ENCODE results near the gene GRIP2. TPM values are rescaled to one million over a fixed set of nuclear protein-coding genes. Genes with fewer than 3 reads are reported as not detected.

GRIP2 gene
- total RNA-seq, 1 donor from 2014 or later: not detected

DNA sequence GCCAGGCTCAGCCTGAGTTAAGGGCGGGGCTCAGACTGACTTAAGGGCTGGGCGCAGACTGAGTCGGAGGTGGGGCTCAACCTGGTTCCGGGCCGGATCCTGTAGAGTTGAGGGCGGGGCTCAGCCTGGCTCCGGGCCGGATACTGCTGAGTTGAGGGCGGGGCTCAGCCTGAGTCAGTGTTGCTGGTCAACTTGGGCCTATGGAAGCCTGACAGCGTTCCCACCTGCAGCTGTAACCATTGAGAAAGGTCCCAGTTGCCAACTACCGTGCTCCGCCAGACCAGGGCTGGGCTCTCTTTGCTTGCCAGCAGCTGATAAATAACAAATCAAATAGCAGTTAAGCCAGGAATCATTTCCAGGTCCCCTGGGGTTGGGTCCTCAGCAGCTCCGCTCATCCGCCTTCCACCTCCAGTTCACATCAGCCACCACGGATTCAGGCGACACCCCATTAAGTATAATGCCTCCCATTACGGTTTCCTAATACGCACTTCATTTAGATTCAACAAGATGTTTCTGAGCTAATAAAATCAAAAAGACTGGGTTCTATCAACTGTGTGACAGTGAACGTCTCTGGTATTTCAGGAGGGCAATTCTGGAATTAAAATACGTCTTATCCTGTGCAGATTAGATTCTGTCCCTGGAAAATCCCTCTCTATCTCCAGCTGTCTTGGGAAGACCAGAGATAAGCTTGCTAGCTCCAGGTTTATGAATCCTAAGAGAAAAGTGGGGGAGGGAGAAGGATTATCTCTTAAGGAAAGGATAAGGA lies 7.3 kb downstream of the GRIP2 start:
- Mint-ChIP-seq H3K4me3 (no peak overlapping the region), H3K27me3 (ENCODE audit: insufficient read depth) (peaks cover 2% of the 10 kb centered on the region), H3K4me1 (ENCODE audit: low read depth) (no peaks in the 10 kb centered on the region), H3K9me3 (no peaks in the 10 kb centered on the region), H3K36me3 (ENCODE audit: low read depth) (no peaks in the 10 kb centered on the region), H3K27ac (no peak overlapping the region)
- DNase-seq (ENCODE audit: low spot score): no peak
- intact Hi-C loops (cut with micrococcal nuclease): no loop called here

DNA sequence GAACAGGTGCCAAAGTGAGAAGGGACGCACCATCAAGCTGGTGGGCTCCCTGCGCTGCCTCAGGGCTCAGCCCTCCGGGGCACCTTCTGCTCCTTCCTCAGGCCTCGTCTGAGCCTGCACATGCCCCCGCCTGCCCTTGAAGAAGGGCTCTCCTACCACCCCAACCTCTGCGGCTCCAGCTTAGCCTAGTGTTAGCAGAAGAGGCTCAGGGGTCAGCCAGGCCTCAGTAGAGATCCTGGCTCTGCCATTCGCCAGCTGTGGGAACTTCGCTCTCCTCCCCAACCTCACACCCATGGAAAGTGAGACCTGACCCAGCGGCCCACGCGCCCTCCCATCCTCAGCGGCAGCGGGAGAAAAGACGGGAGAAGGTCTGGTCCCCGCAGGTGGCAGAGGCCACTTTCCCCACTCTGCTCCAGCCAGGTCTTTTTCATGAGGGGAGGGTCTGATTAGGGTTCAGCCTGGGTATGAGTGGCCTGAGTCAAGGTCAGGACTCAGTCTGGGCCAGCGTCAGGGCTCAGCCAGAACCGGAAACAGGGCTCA lies 8.2 kb downstream of the GRIP2 start:
- intact Hi-C loops (cut with micrococcal nuclease): no loop called here

DNA sequence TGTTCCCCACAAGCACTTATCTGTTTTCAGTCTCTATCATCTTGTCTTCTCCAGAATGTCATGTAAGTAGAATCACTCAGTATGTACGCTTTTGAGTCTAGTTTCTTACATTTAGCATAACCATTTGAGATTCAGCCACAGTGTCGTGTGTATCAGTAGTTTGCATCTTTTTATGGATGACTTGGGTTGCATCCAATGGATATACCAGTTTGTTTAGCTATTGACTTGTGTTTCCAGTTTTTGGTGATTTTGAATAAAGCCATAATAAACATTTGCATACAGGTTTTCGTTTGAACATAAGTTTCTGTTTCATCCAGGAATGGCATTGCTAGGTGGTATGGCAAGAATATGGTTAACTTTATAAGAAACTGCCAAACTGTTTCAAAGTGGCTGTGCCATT lies 12.1 kb downstream of the GRIP2 start:
- Mint-ChIP-seq H3K4me1 (ENCODE audit: low read depth) (no peaks in the 10 kb centered on the region), H3K27me3 (ENCODE audit: insufficient read depth) (peaks cover 12% of the 10 kb centered on the region), H3K27ac (no peak overlapping the region), H3K4me3 (no peak overlapping the region), H3K36me3 (ENCODE audit: low read depth) (no peaks in the 10 kb centered on the region), H3K9me3 (no peaks in the 10 kb centered on the region)
- intact Hi-C loops (cut with micrococcal nuclease): no loop called here
- no peak for DNase-seq (ENCODE audit: low spot score)

More for the DNA sequence above, 8.2 kb downstream of the GRIP2 start:
- no peak for DNase-seq (ENCODE audit: low spot score)
- no peaks in the 10 kb centered on the region for H3K4me1 Mint-ChIP-seq (ENCODE audit: low read depth)
- no peak overlapping the region for H3K4me3 Mint-ChIP-seq
- H3K36me3 Mint-ChIP-seq (ENCODE audit: low read depth): no peaks in the 10 kb centered on the region
- H3K27ac Mint-ChIP-seq: no peak overlapping the region
- H3K9me3 Mint-ChIP-seq: no peaks in the 10 kb centered on the region
- H3K27me3 Mint-ChIP-seq (ENCODE audit: insufficient read depth): peaks cover 8% of the 10 kb centered on the region

DNA sequence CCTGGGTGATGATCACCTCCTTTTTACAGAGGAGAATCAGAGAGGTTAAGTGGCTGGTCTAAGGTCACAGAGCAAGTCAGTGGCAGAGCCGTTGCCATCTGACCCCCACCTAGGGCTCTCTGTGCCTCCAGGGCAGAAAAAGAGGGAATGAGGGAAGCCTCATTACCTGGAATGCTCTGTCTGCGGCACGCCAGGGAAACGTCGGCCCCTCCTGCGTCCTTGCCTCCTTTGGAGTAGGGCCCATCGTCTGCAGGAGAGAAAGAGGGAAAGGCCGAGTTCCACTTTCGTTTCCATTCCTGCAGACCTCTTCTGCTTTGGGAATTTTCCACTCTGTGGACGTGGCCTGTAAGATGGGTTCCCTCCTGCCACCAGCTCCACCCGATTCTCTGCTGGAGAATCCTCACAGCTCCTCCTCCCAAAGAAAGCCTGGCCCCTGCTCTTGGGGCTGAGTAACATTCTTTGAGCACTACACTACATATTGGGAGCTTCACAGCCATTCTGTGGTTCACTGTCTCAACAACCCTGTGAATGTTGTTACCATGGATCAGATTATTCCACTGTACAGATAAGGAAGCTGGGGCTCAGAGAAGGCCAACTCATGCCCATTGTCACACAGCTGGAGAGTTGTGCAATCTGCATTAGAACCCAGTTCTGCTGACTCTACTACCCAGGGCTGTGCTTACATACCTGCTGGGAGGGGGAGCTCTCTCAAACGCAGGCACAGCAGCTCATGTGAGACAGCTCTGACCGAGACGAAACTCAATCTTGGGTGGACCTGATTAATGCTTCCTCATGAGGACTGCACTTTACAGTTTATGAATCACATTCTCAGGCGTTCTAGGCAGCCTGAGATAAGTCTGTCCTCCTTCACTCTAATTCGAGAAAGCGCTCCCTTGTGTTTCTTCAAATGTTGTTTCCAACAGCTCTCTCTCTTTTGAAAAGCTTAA lies 14.2 kb downstream of the GRIP2 start:
- H3K4me3 Mint-ChIP-seq: no peak overlapping the region
- H3K36me3 Mint-ChIP-seq (ENCODE audit: low read depth): no peaks in the 10 kb centered on the region
- H3K9me3 Mint-ChIP-seq: no peaks in the 10 kb centered on the region
- DNase-seq (ENCODE audit: low spot score): no peak
- intact Hi-C loops (cut with micrococcal nuclease): no loop called here
- H3K4me1 Mint-ChIP-seq (ENCODE audit: low read depth): no peaks in the 10 kb centered on the region
- H3K27me3 Mint-ChIP-seq (ENCODE audit: insufficient read depth): peaks cover 13% of the 10 kb centered on the region
- no peak overlapping the region for H3K27ac Mint-ChIP-seq

DNA sequence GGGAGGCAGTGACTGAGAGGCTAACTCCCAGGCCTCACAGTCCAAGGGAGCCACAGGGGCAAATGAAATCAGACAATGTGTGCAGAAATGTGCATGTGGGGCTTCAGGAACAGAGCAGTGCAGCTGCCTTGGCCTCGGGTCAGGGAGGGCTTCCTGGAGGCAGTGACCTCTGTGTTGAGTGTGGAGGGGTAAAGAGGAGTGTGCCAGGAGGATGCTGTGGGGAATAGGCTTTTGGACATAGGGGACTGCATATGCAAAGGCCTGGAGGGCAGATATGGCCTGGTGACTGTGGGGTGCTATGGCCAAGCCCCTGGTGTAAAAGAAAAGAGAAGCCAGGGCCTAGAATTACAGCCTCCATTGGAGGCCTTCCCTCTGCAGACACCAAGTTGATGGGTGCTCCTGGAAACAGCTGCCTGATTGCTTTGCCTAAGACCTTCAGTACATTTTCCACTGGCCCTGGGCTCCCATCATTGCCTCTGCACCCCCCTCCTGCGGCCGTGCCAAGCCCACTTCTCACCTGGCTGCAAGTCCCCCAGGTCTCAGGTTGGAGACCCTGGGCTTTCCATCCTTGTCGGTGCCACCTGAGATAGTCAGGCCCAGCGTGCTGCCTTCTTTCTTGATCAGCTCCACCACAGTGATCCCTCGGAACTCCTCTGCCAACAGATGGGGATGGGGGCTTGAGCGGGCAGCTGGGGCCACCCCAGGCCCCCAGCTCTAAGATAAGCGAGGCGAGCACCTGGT lies 15.1 kb downstream of the GRIP2 start:
- Mint-ChIP-seq H3K9me3 (no peaks in the 10 kb centered on the region), H3K36me3 (ENCODE audit: low read depth) (no peaks in the 10 kb centered on the region), H3K4me3 (no peak overlapping the region), H3K27ac (no peak overlapping the region), H3K27me3 (ENCODE audit: insufficient read depth) (peaks cover 15% of the 10 kb centered on the region), H3K4me1 (ENCODE audit: low read depth) (no peaks in the 10 kb centered on the region)
- intact Hi-C loops (cut with micrococcal nuclease): no loop called here
- DNase-seq (ENCODE audit: low spot score): no peak

DNA sequence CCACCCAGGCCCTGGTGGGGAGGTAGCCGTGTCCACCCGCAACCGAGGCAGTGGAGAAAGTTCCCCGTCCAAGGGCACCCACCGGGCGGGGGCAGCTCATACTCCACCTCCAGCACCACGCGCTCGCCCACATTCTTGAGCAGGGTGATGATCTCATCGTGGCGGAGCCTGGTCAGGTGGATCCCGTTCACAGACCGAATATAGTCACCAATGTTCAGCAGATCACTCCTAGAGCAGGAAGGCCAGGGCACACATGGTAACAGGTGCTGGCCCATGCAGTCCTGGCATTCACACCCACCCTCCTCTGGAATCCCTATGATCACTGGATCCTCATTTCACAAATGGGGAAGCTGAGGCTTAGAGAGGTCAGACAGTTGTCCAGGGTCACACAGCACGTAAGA lies 15.8 kb downstream of the GRIP2 start:
- Mint-ChIP-seq H3K36me3 (ENCODE audit: low read depth) (no peaks in the 10 kb centered on the region), H3K4me3 (no peak overlapping the region), H3K4me1 (ENCODE audit: low read depth) (no peaks in the 10 kb centered on the region), H3K27ac (no peak overlapping the region), H3K9me3 (no peaks in the 10 kb centered on the region), H3K27me3 (ENCODE audit: insufficient read depth) (peaks cover 13% of the 10 kb centered on the region)
- intact Hi-C loops (cut with micrococcal nuclease): no loop called here
- no peak for DNase-seq (ENCODE audit: low spot score)

DNA sequence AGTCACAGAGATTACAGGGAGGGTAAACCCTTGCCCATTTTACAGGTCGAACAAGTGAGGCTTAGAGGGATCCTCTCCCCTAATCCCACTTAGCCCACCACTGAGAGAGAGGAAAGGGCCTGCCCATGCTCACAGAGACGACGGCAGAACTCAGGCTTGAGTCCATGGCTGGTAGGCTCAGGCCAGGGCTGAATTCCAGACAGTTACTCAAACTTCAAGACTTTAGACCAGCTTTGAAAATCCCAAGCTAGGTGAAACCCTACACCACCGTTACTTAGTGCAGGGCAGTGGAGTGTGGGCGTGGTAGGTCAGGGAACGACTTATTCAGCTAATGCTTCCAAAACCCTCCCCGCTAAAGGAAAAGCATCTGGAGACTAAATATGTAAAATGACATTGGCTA lies 16.4 kb downstream of the GRIP2 start:
- Mint-ChIP-seq H3K4me3 (no peak overlapping the region), H3K27ac (no peak overlapping the region), H3K36me3 (ENCODE audit: low read depth) (no peaks in the 10 kb centered on the region), H3K9me3 (no peaks in the 10 kb centered on the region), H3K4me1 (ENCODE audit: low read depth) (no peaks in the 10 kb centered on the region), H3K27me3 (ENCODE audit: insufficient read depth) (peaks cover 13% of the 10 kb centered on the region)
- no peak for DNase-seq (ENCODE audit: low spot score)
- intact Hi-C loops (cut with micrococcal nuclease): no loop called here

DNA sequence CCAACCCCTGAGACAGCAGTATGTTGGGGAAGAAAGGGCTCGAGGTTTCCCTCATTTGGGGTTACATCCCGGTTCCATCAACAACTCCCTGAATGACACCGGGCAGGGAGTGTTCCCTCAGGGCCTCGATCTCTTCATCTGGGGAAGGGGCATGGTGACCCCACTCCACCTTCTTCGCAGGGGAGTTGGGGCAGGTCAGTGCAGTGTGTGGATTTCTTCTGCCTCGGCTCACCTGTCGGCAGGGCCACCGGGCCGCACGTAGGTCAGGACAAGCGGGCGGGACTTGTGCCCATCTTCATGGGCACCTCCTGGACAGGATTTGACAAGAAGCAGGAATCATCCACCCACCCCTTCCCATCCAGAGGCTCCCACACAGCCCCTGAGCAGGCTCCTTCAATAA lies 17.4 kb downstream of the GRIP2 start:
- DNase-seq (ENCODE audit: low spot score): no peak
- H3K9me3 Mint-ChIP-seq: no peaks in the 10 kb centered on the region
- H3K27me3 Mint-ChIP-seq (ENCODE audit: insufficient read depth): peaks cover 13% of the 10 kb centered on the region
- H3K36me3 Mint-ChIP-seq (ENCODE audit: low read depth): no peaks in the 10 kb centered on the region
- intact Hi-C loops (cut with micrococcal nuclease): no loop called here
- H3K27ac Mint-ChIP-seq: no peak overlapping the region
- H3K4me1 Mint-ChIP-seq (ENCODE audit: low read depth): no peaks in the 10 kb centered on the region
- H3K4me3 Mint-ChIP-seq: no peak overlapping the region

DNA sequence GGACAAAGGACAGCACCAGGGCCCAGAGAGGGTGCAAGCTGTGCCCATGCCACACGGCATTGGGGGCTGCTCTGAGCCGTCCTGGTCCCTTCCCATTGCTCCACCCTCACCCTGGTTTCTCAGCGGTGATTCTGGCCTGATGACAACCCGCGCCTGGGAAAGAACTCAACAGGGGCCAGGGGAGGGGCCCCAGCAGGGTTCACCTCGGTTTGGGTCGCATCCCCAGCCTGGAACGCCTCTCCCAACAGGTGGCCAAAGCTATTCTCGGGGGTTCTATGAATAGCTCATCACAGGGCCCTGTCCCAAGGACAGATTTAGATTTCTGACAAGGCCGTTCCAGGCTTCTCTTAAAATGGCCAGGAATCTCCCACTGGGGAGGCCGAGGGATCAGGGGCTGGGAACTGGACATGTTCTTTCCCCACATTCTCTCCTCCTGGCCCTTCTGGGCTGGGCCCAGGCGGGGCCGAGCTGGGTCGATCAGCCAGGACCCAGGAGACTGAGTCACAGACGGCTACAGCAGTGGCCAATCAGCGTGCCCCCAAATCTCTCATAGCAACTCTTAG lies 17.9 kb downstream of the GRIP2 start:
- no peaks in the 10 kb centered on the region for H3K4me1 Mint-ChIP-seq (ENCODE audit: low read depth)
- DNase-seq (ENCODE audit: low spot score): no peak
- H3K27ac Mint-ChIP-seq: no peak overlapping the region
- peaks cover 10% of the 10 kb centered on the region for H3K27me3 Mint-ChIP-seq (ENCODE audit: insufficient read depth)
- intact Hi-C loops (cut with micrococcal nuclease): no loop called here
- no peaks in the 10 kb centered on the region for H3K36me3 Mint-ChIP-seq (ENCODE audit: low read depth)
- no peaks in the 10 kb centered on the region for H3K9me3 Mint-ChIP-seq
- no peak overlapping the region for H3K4me3 Mint-ChIP-seq

DNA sequence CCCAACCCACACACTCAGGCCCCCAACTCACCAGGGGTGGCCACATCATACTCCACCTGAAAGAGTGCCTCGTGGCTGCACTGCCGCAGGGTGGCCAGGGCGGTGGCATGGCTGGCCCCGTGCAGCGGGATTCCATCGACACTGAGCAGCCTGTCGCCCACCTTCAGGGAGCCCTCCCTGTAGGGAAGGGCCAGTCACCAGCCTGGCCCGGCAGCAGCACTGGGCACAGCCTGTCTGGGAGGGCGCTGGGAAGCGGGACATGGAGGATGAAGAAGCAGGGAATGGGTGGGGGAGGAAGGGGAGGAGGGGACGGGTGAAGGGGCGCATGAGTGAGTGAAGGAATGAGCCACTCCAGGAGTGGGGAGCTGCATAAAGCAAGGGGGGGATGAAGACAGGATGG lies 18.5 kb downstream of the GRIP2 start:
- DNase-seq (ENCODE audit: low spot score): no peak
- intact Hi-C loops (cut with micrococcal nuclease): no loop called here
- Mint-ChIP-seq H3K27me3 (ENCODE audit: insufficient read depth) (peaks cover 4% of the 10 kb centered on the region), H3K4me1 (ENCODE audit: low read depth) (no peaks in the 10 kb centered on the region), H3K27ac (no peak overlapping the region), H3K36me3 (ENCODE audit: low read depth) (no peaks in the 10 kb centered on the region), H3K9me3 (no peaks in the 10 kb centered on the region), H3K4me3 (no peak overlapping the region)

DNA sequence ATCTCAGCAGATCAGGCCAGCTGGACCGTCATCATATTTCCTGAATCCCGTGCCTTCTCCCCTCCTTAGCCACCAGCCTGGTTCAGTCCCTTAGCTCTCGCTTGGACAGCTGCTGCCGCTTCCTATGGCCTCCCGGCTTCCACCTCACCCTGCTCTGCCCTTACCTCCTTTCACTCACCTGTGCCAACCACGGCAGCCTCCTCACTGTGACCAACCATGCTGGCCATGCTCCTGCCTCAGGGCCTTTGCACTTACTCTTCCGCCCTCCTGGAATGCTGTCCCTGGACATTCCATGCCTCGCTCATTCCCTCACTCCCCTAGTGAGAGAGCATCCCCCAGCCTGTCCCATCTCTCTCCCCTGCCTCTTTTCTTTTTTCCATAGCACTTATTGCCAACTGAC lies 19.2 kb downstream of the GRIP2 start:
- H3K4me3 Mint-ChIP-seq: no peak overlapping the region
- DNase-seq (ENCODE audit: low spot score): no peak
- H3K27me3 Mint-ChIP-seq (ENCODE audit: insufficient read depth): peaks cover 3% of the 10 kb centered on the region
- intact Hi-C loops (cut with micrococcal nuclease): no loop called here
- H3K4me1 Mint-ChIP-seq (ENCODE audit: low read depth): no peaks in the 10 kb centered on the region
- H3K36me3 Mint-ChIP-seq (ENCODE audit: low read depth): no peaks in the 10 kb centered on the region
- no peak overlapping the region for H3K27ac Mint-ChIP-seq
- H3K9me3 Mint-ChIP-seq: no peaks in the 10 kb centered on the region

DNA sequence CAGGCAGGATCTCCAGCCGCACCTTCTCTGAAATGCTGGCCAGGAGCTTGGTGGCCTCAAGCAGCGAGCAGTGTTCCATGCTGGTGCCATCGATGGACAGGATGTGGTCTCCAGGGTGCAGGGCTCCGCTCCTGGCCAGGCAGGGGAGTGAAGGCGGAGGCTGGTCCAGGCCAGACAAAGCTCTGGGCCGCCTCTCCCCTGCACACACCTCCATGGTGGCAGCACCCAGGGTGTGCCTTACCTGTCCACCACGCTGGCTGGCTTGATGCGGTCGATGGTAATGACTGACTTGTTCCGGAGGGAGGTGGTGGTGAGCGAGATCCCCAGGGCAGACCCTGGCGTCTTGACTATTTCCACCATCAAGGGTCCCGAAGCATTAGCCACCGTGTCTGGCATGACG lies 20.0 kb downstream of the GRIP2 start:
- no peak for DNase-seq (ENCODE audit: low spot score)
- Mint-ChIP-seq H3K27me3 (ENCODE audit: insufficient read depth) (peaks cover 3% of the 10 kb centered on the region), H3K9me3 (no peaks in the 10 kb centered on the region), H3K27ac (no peak overlapping the region), H3K36me3 (ENCODE audit: low read depth) (no peaks in the 10 kb centered on the region), H3K4me1 (ENCODE audit: low read depth) (no peaks in the 10 kb centered on the region), H3K4me3 (no peak overlapping the region)
- intact Hi-C loops (cut with micrococcal nuclease): no loop called here
